Calu3 (cell line): ENCODE data around the gene KLK6. TPM values are rescaled to one million over a fixed set of nuclear protein-coding genes. Genes with fewer than 3 reads are reported as not detected.

ENCODE experiments used
- BruUV-seq: library from RNA; stranded (reverse); fragments of 400-500 nt; replicated peaks from 2 replicates; lab custom pipeline; 2021; lab: Mats Ljungman, UMichigan
- CTCF ChIA-PET: fragments of 300-600 bp; sonication (Branson Sonifier 250); formaldehyde crosslinking; loops from one replicate; lab custom pipeline; 2022; ENCODE audit warnings: antibody characterized with exemption; lab: Charles Lee
- DNase-seq: peaks from one replicate; pipeline ENCODE4 v3.0.0; 2022
- H3K27ac Mint-ChIP-seq: one replicate; pipeline ENCODE4 v1.8.0; 2022; ENCODE audit warnings: mixed read lengths; ENCODE audit not compliant: unreplicated experiment
- H3K27me3 Mint-ChIP-seq: one replicate; pipeline ENCODE4 v1.8.0; 2022; ENCODE audit warnings: mixed read lengths; ENCODE audit not compliant: unreplicated experiment
- H3K36me3 Mint-ChIP-seq: one replicate; pipeline ENCODE4 v1.8.0; 2022; ENCODE audit warnings: mild to moderate bottlenecking, moderate library complexity, mixed read lengths; ENCODE audit not compliant: insufficient read depth, unreplicated experiment
- H3K4me1 Mint-ChIP-seq: one replicate; pipeline ENCODE4 v1.8.0; 2022; ENCODE audit warnings: mild to moderate bottlenecking, low read depth, mixed read lengths; ENCODE audit not compliant: unreplicated experiment
- H3K4me3 Mint-ChIP-seq: one replicate; pipeline ENCODE4 v1.8.0; 2022; ENCODE audit warnings: mild to moderate bottlenecking, low read depth, moderate library complexity, mixed read lengths; ENCODE audit not compliant: unreplicated experiment
- H3K9me3 Mint-ChIP-seq: one replicate; pipeline ENCODE4 v1.8.0; 2022; ENCODE audit warnings: low read depth, mixed read lengths; ENCODE audit not compliant: unreplicated experiment
- intact Hi-C: fragments of 100-400 bp; cut with micrococcal nuclease; formaldehyde crosslinking; loops from one replicate; pipeline ENCODE4 v1.10.0; 2022; ENCODE audit not compliant: unreplicated experiment
- total RNA-seq: library from RNA; stranded (reverse); gene quantifications from 2 replicates; pipeline ENCODE4 v1.2.3, GENCODE V29; 2022
- TF ChIP-seq, protein P1 (sequence below): fragments of 200-600 bp; IDR thresholded peaks from one replicate; pipeline ENCODE4 v1.8.0; 2022; ENCODE audit warnings: antibody characterized with exemption; ENCODE audit not compliant: unreplicated experiment

Gene KLK6
- total RNA-seq, 1 experiment from 2014 or later, result 269 TPM

DNA sequence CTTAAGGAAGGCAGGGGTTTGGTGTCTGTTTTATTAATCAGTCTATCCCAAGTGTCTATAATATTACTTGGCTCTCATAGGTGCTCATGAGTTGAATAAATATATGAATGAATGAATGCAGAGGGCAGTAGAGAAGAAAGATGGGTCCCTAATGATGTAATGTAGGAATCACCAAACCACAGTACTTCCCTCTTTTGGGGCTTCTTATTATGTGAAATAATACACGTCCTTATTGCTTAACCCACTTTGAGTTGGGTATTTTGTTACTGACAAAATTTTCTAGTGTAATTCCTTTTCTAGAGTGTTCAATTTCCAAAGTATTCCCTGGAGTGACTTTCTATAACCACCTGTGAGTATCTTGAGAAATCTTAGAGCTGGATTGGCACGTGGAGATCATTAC lies 29.8 kb downstream of the KLK6 start:
- DNase-seq, result no peak
- Mint-ChIP-seq H3K4me1 (no peaks in the 10 kb centered on the region), H3K9me3 (no peaks in the 10 kb centered on the region), H3K27me3 (peaks cover 10% of the 10 kb centered on the region), H3K4me3 (no peak overlapping the region), H3K36me3 (no peaks in the 10 kb centered on the region), H3K27ac (no peak overlapping the region)
- CTCF ChIA-PET, result interaction anchor here (0.7 kb wide), 1 partner anchor 80 kb away, joined by 3 read pairs; the partner anchor contains the start of gene KLK10
- TF ChIP-seq, protein P1, sequence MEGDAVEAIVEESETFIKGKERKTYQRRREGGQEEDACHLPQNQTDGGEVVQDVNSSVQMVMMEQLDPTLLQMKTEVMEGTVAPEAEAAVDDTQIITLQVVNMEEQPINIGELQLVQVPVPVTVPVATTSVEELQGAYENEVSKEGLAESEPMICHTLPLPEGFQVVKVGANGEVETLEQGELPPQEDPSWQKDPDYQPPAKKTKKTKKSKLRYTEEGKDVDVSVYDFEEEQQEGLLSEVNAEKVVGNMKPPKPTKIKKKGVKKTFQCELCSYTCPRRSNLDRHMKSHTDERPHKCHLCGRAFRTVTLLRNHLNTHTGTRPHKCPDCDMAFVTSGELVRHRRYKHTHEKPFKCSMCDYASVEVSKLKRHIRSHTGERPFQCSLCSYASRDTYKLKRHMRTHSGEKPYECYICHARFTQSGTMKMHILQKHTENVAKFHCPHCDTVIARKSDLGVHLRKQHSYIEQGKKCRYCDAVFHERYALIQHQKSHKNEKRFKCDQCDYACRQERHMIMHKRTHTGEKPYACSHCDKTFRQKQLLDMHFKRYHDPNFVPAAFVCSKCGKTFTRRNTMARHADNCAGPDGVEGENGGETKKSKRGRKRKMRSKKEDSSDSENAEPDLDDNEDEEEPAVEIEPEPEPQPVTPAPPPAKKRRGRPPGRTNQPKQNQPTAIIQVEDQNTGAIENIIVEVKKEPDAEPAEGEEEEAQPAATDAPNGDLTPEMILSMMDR, result no peak
- intact Hi-C loops, result no loop called here
- BruUV-seq, result no TSS peak

DNA sequence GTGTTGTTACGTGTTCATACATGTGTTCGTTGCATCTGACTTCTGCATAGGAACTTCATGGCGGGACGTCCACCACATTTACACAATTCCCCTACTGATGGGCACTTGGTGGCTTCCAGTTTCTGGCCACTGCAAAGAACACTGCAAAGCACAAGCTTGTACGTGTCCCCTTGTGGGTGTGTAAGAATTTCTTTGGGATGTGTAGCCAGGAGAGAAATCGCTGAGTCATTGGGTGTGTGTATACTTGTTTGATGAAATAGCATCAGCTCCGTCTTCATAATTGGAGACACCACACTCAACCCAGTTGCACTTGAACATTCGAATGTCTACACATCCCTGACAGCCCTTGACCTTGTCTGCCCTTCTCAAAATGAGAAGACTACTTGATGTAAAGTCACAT lies 35.8 kb downstream of the KLK6 start:
- no peak for DNase-seq
- BruUV-seq, result no TSS peak
- H3K4me1 Mint-ChIP-seq, result peaks cover 43% of the 10 kb centered on the region
- H3K27me3 Mint-ChIP-seq, result no peaks in the 10 kb centered on the region
- no peak overlapping the region for H3K4me3 Mint-ChIP-seq
- CTCF ChIA-PET, result interaction anchor here (0.5 to 1.2 kb wide), 4 partner anchors 35 to 88 kb away, joined by 3 to 7 read pairs (median 6); partner anchors contain the start of gene KLK6
- peak overlapping the region; percentile 59 for H3K27ac Mint-ChIP-seq
- peaks cover 14% of the 10 kb centered on the region for H3K36me3 Mint-ChIP-seq
- intact Hi-C loops, result loop anchor here (2.0 kb wide), 1 partner anchor 35 kb away; the partner anchor contains the start of gene KLK6
- H3K9me3 Mint-ChIP-seq, result no peaks in the 10 kb centered on the region
- TF ChIP-seq, protein P1, result no peak

GRCh38 chr19:50932690-50933083 lies 36.7 kb downstream of the KLK6 start:
- H3K9me3 Mint-ChIP-seq, result no peaks in the 10 kb centered on the region
- no peaks in the 10 kb centered on the region for H3K27me3 Mint-ChIP-seq
- peaks cover 43% of the 10 kb centered on the region for H3K4me1 Mint-ChIP-seq
- BruUV-seq, result no TSS peak
- no peak for DNase-seq
- peak overlapping the region; percentile 59 for H3K27ac Mint-ChIP-seq
- TF ChIP-seq, protein P1, result no peak
- H3K4me3 Mint-ChIP-seq, result no peak overlapping the region
- intact Hi-C loops, result loop anchor here (2.0 kb wide), 1 partner anchor 36 kb away; the partner anchor contains the start of gene KLK6
- CTCF ChIA-PET, result interaction anchor here (1.2 kb wide), 1 partner anchor 37 kb away, joined by 6 read pairs; the partner anchor contains the start of gene KLK6
- H3K36me3 Mint-ChIP-seq, result peaks cover 14% of the 10 kb centered on the region

DNA sequence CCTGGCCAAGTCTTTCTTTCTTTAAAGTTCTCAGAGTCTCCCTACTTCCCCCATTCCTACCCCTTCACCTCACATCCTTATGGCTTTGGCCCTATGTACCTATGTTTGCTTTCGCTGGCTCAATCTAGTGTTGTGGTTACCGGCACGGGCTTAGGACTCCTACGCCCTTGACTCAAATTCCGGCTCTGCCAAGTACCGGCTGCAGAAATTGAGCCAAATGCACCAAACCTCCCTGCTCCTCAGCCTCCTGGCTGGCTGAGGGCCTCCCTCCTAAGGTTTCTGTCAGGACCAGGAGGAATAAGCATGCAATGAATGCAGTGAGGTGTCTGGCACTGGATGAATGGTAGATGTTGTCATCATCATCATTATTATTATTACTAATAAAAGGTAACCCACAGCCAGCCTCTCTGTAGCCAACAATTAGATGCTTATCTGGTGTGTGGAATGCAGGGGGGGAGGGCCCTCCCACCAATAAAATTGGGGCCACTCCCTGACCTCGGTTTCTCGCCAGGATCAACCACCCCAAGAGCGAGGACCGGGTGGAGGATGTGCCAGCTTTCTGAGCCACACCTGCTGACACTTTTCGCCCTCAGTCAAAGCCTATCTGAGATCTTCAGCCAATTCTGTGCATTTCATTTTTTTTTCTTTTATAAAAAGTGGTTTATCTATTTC lies 37.2 kb downstream of the KLK6 start:
- Mint-ChIP-seq H3K9me3 (no peaks in the 10 kb centered on the region), H3K27ac (peak overlapping the region; percentile 59), H3K4me3 (peak overlapping the region; percentile 5), H3K4me1 (peaks cover 43% of the 10 kb centered on the region), H3K27me3 (no peaks in the 10 kb centered on the region), H3K36me3 (peaks cover 14% of the 10 kb centered on the region)
- peak; percentile 84 for DNase-seq
- TF ChIP-seq, protein P1, result no peak
- intact Hi-C loops, result loop anchor here (2.0 kb wide), 1 partner anchor 37 kb away; the partner anchor contains the start of gene KLK6
- no TSS peak for BruUV-seq
- CTCF ChIA-PET, result interaction anchor here (0.7 to 1.2 kb wide), 2 partner anchors 37 to 69 kb away, joined by 3 to 6 read pairs; partner anchors contain the start of gene KLK6
